GM12873 (cell line): ENCODE data around the gene NDUFS7.

ENCODE experiments used
- CTCF ChIP-seq: IDR thresholded peaks from 2 replicates; pipeline ENCODE4 v1.5.1; 2012; ENCODE audit warnings: low read depth, mild to moderate bottlenecking, moderate library complexity, low read length, control low read depth; ENCODE audit not compliant: insufficient read depth; ENCODE audit errors: missing control alignments

NDUFS7 gene

GRCh38 chr19:1395194-1396018, 11.7 kb downstream of the NDUFS7 start:
- TF ChIP-seq CTCF, result no peak

GRCh38 chr19:1396019-1396767, 12.5 kb downstream of the NDUFS7 start:
- TF ChIP-seq CTCF, result no peak

- TF ChIP-seq CTCF, result no peak
Observed at GRCh38 chr19:1396768-1397679, 13.3 kb downstream of the NDUFS7 start.

- no peak for TF ChIP-seq CTCF
Observed at GRCh38 chr19:1397838-1398237, 14.1 kb downstream of the NDUFS7 start.

- TF ChIP-seq CTCF, result no peak
Observed at GRCh38 chr19:1399079-1399478, 15.4 kb downstream of the NDUFS7 start.

- TF ChIP-seq CTCF, result no peak
Observed at GRCh38 chr19:1399745-1400144, 16.0 kb downstream of the NDUFS7 start.
